HFF-Myc (cell line): ENCODE data around the gene ATRNL1.
"Not testable (repeated sequence)": the region's sequence is repeated elsewhere in the genome, so short reads cannot be mapped to it uniquely, and the experiment has no call there.

Experiments
- DNase-seq: peaks from one replicate; pipeline ENCODE4 v3.0.0-alpha.2; 2011; ENCODE audit warnings: low read depth; ENCODE audit errors: extremely low read depth
- H3K4me3 ChIP-seq: replicated peaks from 2 replicates; pipeline ENCODE4 v1.5.1; 2011; ENCODE audit warnings: low read depth, mild to moderate bottlenecking, control low read depth, low read length
- TF ChIP-seq, protein P1 (sequence below): IDR thresholded peaks from 2 replicates; pipeline ENCODE4 v1.5.1; 2012; ENCODE audit warnings: mild to moderate bottlenecking, low read depth, low read length, control low read depth; ENCODE audit errors: missing control alignments

ATRNL1 gene

DNA sequence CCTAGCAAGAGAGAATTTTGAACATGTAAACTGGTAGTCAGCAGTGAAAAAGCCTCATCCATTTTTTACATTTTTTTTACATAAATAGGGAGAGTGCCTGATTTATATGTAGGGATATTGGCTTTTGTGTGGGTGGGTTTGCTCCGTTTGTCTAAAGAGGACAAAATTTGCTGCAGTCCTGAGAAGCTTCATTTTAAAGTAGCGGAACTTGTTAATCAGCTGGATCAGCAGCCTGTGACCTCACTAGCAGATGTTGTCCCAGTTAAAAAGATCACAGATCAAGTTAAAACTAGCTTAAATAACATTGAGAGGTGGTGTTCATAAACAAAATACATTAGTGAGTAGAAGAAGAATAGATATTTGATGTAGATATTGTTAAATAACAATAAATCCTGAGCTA lies 2.6 kb downstream of the ATRNL1 start:
- TF ChIP-seq, protein P1, sequence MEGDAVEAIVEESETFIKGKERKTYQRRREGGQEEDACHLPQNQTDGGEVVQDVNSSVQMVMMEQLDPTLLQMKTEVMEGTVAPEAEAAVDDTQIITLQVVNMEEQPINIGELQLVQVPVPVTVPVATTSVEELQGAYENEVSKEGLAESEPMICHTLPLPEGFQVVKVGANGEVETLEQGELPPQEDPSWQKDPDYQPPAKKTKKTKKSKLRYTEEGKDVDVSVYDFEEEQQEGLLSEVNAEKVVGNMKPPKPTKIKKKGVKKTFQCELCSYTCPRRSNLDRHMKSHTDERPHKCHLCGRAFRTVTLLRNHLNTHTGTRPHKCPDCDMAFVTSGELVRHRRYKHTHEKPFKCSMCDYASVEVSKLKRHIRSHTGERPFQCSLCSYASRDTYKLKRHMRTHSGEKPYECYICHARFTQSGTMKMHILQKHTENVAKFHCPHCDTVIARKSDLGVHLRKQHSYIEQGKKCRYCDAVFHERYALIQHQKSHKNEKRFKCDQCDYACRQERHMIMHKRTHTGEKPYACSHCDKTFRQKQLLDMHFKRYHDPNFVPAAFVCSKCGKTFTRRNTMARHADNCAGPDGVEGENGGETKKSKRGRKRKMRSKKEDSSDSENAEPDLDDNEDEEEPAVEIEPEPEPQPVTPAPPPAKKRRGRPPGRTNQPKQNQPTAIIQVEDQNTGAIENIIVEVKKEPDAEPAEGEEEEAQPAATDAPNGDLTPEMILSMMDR: no peak
- DNase-seq: no peak
- H3K4me3 ChIP-seq: no peak overlapping the region

DNA sequence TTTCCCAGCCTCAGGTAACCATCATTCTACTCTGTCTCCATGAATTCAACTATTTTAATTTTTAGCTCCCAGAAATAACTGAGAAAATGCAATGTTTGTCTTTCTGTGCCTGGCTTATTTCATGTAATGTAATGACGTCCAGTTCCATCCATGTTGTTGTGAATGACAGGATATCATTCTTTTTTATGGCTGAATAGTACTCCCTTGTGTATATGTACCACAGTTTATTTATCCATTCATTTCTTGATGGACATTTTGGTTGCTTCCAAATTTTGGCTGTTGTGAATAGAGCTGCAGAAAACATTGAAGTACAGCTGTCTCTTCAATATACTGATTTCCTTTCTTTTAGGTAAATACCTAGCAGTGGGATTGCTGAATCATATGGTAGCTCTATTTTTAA lies 10.5 kb downstream of the ATRNL1 start:
- TF ChIP-seq, protein P1: no peak
- no peak overlapping the region for H3K4me3 ChIP-seq
- no peak for DNase-seq

DNA sequence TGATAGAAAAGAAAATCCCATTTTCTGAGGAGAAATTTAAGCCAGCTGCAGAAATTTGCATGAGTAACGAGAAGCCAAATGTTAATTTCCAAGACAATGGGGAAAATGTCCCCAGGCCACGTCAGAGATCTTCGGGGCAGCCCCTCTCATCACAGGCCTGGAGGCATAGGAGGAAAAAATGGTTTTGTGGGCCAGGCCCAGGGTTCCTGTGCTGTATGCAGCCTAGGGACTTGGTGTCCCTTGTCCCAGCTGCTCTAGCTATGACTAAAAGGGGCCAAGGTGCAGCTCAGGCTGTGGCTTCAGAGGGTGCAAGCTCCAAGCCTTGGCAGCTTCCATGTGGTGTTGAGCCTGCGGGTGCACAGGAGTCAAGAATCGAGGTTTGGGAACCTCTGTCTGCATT lies 12.2 kb downstream of the ATRNL1 start:
- not testable (repeated sequence) for H3K4me3 ChIP-seq, DNase-seq

DNA sequence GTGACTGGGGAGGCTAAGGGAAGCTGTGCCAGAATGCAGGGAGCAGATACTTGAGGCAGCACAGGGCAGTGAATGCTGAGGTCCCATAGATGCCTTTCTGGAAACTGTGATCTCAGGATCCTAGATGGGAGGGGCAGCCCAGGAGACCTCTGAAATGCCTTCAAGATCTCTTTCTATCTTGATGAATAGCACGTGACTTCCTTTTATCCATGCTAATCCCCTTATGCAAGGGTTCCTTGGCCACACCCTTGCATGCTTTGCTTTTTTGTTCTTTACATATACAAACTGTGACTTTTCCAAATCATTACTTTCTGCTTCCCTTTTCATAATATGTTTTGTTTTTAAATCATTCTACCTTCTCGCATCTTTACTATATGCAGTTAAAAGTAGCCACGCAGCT lies 14.7 kb downstream of the ATRNL1 start:
- no peak for DNase-seq
- H3K4me3 ChIP-seq: no peak overlapping the region
- TF ChIP-seq, protein P1: no peak

DNA sequence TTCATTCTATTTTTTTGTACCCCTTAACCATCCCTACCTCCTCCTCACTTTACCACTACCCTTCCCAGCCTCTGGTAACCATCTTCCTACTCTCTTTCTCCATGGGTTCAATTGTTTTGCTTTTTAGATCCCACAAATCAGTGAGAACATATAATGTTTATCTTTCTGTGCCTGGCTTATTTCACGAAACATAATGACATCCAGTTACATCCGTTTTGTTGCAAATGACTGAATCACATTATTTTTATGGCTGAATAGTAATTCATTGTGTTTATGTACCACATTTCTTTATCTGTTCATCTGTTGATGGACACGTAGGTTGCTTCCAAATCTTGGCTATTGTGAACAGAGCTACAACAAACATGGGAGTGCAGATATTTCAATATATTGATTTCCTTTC lies 24.1 kb downstream of the ATRNL1 start:
- no peak overlapping the region for H3K4me3 ChIP-seq
- TF ChIP-seq, protein P1: no peak
- DNase-seq: no peak

DNA sequence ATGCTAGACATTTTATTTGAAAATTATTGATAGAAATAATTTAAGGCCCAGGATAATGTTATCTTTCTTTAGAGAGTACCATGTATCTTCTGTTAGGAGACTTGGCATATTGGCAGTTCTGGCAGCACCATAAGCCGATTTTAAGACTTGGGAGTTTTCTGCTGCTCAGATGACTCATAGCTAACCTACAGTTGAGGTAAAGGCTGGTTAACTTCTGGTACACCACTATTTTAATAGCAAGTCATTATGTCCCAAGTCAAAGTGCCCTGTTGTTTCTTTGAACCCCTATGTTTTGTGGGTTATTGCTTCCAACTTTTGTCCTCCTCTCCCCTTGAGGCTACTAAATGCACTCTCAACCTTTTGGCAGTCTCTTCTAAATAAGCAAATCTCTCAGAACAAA lies 25.2 kb downstream of the ATRNL1 start:
- TF ChIP-seq, protein P1: no peak
- no peak for DNase-seq
- H3K4me3 ChIP-seq: no peak overlapping the region

DNA sequence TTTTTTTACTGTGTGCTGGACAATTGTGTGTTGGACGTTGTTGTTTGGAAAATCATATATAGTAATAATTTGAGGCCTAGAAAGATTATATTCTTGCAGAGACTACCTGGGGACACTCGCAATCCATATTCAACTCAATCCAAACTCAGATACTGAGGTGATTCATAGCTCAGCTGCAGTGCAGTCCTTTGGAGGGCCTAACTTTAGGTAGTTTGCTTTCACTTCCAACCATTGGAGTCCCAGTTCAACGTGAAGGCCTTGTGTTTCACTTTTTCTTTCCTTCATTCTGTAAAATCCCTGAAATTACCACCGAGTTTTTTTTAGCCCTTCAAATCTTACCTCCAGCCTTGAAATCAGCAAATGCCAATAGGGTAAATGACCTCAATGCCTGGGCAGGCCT lies 32.3 kb downstream of the ATRNL1 start:
- no peak for DNase-seq
- TF ChIP-seq, protein P1: no peak
- H3K4me3 ChIP-seq: no peak overlapping the region
